ENCODE measurements around the gene JPH2. TPM values are rescaled to one million over a fixed set of nuclear protein-coding genes. Genes with fewer than 3 reads are reported as not detected.

Gene JPH2
- total RNA-seq, 1 experiment from 2014 or later: 0.17 TPM

- H3K4me1 ChIP-seq (ENCODE audit: control insufficient read depth in 1 of 2, insufficient read depth in 2 of 2, low read length in 2 of 2): peaks cover 0 to 4% of the 10 kb centered on the region in 2 experiments; a peak in 1 of 4 replicates
- no peaks in the 10 kb centered on the region for H4K20me1 ChIP-seq (ENCODE audit: insufficient read depth)
- ChIA-PET RAD21 (ENCODE audit: low non-redundant PET in 1 of 2, low total read pairs in 2 of 2, uncharacterized antibody in 2 of 2, unreplicated experiment in 2 of 2) (no interaction called here), POLR2A (no interaction called here), CTCF (interaction anchor here (0.9 to 5.1 kb wide), 2 partner anchors 17 to 56 kb away, joined by 4 to 24 read pairs; no protein-coding TSS in a partner anchor)
- H3K27ac ChIP-seq (ENCODE audit: low read depth, low read length): no peak overlapping the region
- no TSS peak for BruUV-seq (replicated peaks)
- intact Hi-C loops (cut with micrococcal nuclease): no loop called here
- no peaks in the 10 kb centered on the region for H3K27me3 ChIP-seq (ENCODE audit: insufficient read depth, low read length)
- no peak overlapping the region for H2AFZ ChIP-seq (ENCODE audit: low read depth, low read length, poor library complexity, severe bottlenecking)
- no peak for ATAC-seq
- no peaks in the 10 kb centered on the region for H3K79me2 ChIP-seq (ENCODE audit: insufficient read depth, low read length)
- no peak overlapping the region for H3K4me2 ChIP-seq (ENCODE audit: low read length)
- TF ChIP-seq CEBPB (IDR thresholded peaks at IDR 0.05; ENCODE audit: low read depth) (no peak), REST (IDR thresholded peaks at IDR 0.05; ENCODE audit: low read depth) (no peak), FOSL1 (IDR thresholded peaks at IDR 0.05; ENCODE audit: low read depth) (no peak), MAX (IDR thresholded peaks at IDR 0.05) (no peak), ZFX (IDR thresholded peaks at IDR 0.05) (no peak), ELF1 (IDR thresholded peaks at IDR 0.05; ENCODE audit: borderline replicate concordance, low read depth) (no peak), TCF7L2 (IDR thresholded peaks at IDR 0.05; ENCODE audit: borderline replicate concordance, extremely low read depth, insufficient read depth, insufficient read length) (no peak), CBX3 (IDR thresholded peaks at IDR 0.05; ENCODE audit: low read depth) (no peak), EZH2phosphoT487 (IDR thresholded peaks at IDR 0.05; ENCODE audit: borderline replicate concordance) (no peak), YY1 (IDR thresholded peaks at IDR 0.05; ENCODE audit: extremely low read depth, insufficient replicate concordance, low read depth, low read length) (no peak), SRF (IDR thresholded peaks at IDR 0.05; ENCODE audit: low read depth) (no peak), RAD21 (IDR thresholded peaks at IDR 0.05; ENCODE audit: low read depth) (no peak), ATF3 (IDR thresholded peaks at IDR 0.05) (no peak), ZNF274 (IDR thresholded peaks at IDR 0.05; ENCODE audit: low read depth, low read length) (no peak), SP1 (IDR thresholded peaks at IDR 0.05; ENCODE audit: low read depth) (no peak), CTCF (IDR thresholded peaks at IDR 0.05 in 2 of 3, conservative IDR thresholded peaks at IDR 0.05 in 1 of 3; ENCODE audit: borderline replicate concordance in 1 of 3, insufficient read depth in 1 of 3, low read depth in 2 of 3, low read length in 2 of 3) (no peak), JUND (IDR thresholded peaks at IDR 0.05) (no peak), POLR2A (IDR thresholded peaks at IDR 0.05; ENCODE audit: borderline replicate concordance, extremely low read depth, insufficient read depth, insufficient read length) (no peak), EZH2 (IDR thresholded peaks at IDR 0.05) (no peak), SIN3A (IDR thresholded peaks at IDR 0.05; ENCODE audit: low read depth) (no peak)
- H3K36me3 ChIP-seq (ENCODE audit: control insufficient read depth in 1 of 2, insufficient read depth in 2 of 2, low read length in 2 of 2): no peaks in the 10 kb centered on the region
- H3K4me3 ChIP-seq (replicated peaks in 1 of 2; ENCODE audit: low read depth in 1 of 2, low read length in 2 of 2): no peak overlapping the region
- DNase-seq (ENCODE audit: low read depth, low spot score): no peak
- H3K9me2 ChIP-seq (ENCODE audit: insufficient read depth): no peaks in the 10 kb centered on the region
- no peak overlapping the region for H3K9ac ChIP-seq (ENCODE audit: low read length)
- H3K9me3 ChIP-seq (ENCODE audit: control insufficient read depth in 1 of 2, insufficient read depth in 1 of 2, low read depth in 1 of 2, low read length in 2 of 2): no peaks in the 10 kb centered on the region
Measured at GRCh38 chr20:44133424-44133823, 53.6 kb downstream of the JPH2 start.
